VCaP (cell line): ENCODE data around the gene RAB27B.

Experiments
- H3K27ac ChIP-seq: fragments of 450-650 bp; 2 replicates; pipeline ENCODE4 v1.5.1; 2017
- CTCF ChIP-seq: fragments of 450-650 bp; conservative IDR thresholded peaks from 2 replicates; pipeline ENCODE4 v1.5.1; 2017; ENCODE audit warnings: mild to moderate bottlenecking, moderate library complexity

The RAB27B gene

GRCh38 chr18:54790109-54790508 is 38.2 kb upstream of the RAB27B start:
- no peak overlapping the region for H3K27ac ChIP-seq
- TF ChIP-seq CTCF: no peak

- no peak for TF ChIP-seq CTCF
- H3K27ac ChIP-seq: no peak overlapping the region
Observed at GRCh38 chr18:54791657-54792056, 36.6 kb upstream of the RAB27B start.

- H3K27ac ChIP-seq: no peak overlapping the region
- no peak for TF ChIP-seq CTCF
Observed at GRCh38 chr18:54792079-54792478, 36.2 kb upstream of the RAB27B start.

GRCh38 chr18:54794823-54795222 is 33.5 kb upstream of the RAB27B start:
- no peak for TF ChIP-seq CTCF
- no peak overlapping the region for H3K27ac ChIP-seq

GRCh38 chr18:54798186-54798585 is 30.1 kb upstream of the RAB27B start:
- H3K27ac ChIP-seq: no peak overlapping the region
- no peak for TF ChIP-seq CTCF

GRCh38 chr18:54801374-54801773 is 26.9 kb upstream of the RAB27B start:
- TF ChIP-seq CTCF: no peak

GRCh38 chr18:54802178-54802577 is 26.1 kb upstream of the RAB27B start:
- no peak for TF ChIP-seq CTCF
- no peak overlapping the region for H3K27ac ChIP-seq

More at GRCh38 chr18:54801374-54801773, 26.9 kb upstream of the RAB27B start:
- no peak overlapping the region for H3K27ac ChIP-seq
